Panc1 (cell line): ENCODE data around the gene RBM41.
"Not testable (repeated sequence)": the region's sequence is repeated elsewhere in the genome, so short reads cannot be mapped to it uniquely, and the experiment has no call there.

Experiments used
- POLR2AphosphoS5 ChIP-seq: IDR thresholded peaks from 2 replicates; pipeline ENCODE4 v1.6.1; 2012; ENCODE audit warnings: mild to moderate bottlenecking, low read depth, low read length, moderate library complexity
- SIN3A ChIP-seq: IDR thresholded peaks from 2 replicates; pipeline ENCODE4 v1.6.1; 2012; ENCODE audit warnings: low read depth, mild to moderate bottlenecking, low read length, moderate library complexity, borderline replicate concordance; ENCODE audit not compliant: insufficient read depth
- TCF7L2 ChIP-seq: IDR thresholded peaks from 2 replicates; pipeline ENCODE4 v1.6.1; 2011; ENCODE audit warnings: mild to moderate bottlenecking, low read depth, low read length, inconsistent platforms
- TF ChIP-seq, protein P1 (sequence below): fragments of 450-650 bp; IDR thresholded peaks from 2 replicates; pipeline ENCODE4 v1.5.1; 2017; ENCODE audit warnings: mild to moderate bottlenecking
- TF ChIP-seq, protein P2 (sequence below), 2 experiments: IDR thresholded peaks; 2 replicates each; pipeline ENCODE4 v1.6.1; 2011 to 2012; ENCODE audit warnings: low read depth in 2 of 2, control low read depth in 1 of 2, low read length in 1 of 2, mild to moderate bottlenecking in 1 of 2, moderate library complexity in 1 of 2; ENCODE audit not compliant: insufficient read depth in 1 of 2

DNA sequence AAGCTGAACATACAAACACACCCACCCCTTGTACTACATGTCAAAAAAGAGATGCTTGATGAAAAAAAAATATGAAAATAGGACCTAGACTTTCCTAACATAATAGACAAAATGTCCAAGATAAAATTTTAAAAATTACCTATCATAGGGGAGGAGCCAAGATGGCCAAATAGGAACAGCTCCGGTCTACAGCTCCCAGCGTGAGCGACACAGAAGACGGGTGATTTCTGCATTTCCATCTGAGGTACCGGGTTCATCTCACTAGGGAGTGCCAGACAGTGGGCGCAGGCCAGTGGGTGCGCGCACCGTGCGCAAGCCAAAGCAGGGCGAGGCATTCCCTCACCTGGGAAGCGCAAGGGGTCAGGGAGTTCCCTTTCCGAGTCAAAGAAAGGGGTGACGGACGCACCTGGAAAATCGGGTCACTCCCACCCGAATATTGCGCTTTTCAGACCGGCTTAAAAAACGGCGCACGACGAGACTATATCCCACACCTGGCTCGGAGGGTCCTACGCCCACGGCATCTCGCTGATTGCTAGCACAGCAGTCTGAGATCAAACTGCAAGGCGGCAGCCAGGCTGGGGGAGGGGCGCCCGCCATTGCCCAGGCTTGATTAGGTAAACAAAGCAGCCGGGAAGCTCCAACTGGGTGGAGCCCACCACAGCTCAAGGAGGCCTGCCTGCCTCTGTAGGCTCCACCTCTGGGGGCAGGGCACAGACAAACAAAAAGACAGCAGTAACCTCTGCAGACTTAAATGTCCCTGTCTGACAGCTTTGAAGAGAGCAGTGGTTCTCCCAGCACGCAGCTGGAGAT, 37.2 kb upstream of the RBM41 start:
- TF ChIP-seq, protein P1, sequence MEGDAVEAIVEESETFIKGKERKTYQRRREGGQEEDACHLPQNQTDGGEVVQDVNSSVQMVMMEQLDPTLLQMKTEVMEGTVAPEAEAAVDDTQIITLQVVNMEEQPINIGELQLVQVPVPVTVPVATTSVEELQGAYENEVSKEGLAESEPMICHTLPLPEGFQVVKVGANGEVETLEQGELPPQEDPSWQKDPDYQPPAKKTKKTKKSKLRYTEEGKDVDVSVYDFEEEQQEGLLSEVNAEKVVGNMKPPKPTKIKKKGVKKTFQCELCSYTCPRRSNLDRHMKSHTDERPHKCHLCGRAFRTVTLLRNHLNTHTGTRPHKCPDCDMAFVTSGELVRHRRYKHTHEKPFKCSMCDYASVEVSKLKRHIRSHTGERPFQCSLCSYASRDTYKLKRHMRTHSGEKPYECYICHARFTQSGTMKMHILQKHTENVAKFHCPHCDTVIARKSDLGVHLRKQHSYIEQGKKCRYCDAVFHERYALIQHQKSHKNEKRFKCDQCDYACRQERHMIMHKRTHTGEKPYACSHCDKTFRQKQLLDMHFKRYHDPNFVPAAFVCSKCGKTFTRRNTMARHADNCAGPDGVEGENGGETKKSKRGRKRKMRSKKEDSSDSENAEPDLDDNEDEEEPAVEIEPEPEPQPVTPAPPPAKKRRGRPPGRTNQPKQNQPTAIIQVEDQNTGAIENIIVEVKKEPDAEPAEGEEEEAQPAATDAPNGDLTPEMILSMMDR: not testable (repeated sequence)
- TF ChIP-seq TCF7L2, SIN3A, POLR2AphosphoS5: not testable (repeated sequence)
- TF ChIP-seq, protein P2, sequence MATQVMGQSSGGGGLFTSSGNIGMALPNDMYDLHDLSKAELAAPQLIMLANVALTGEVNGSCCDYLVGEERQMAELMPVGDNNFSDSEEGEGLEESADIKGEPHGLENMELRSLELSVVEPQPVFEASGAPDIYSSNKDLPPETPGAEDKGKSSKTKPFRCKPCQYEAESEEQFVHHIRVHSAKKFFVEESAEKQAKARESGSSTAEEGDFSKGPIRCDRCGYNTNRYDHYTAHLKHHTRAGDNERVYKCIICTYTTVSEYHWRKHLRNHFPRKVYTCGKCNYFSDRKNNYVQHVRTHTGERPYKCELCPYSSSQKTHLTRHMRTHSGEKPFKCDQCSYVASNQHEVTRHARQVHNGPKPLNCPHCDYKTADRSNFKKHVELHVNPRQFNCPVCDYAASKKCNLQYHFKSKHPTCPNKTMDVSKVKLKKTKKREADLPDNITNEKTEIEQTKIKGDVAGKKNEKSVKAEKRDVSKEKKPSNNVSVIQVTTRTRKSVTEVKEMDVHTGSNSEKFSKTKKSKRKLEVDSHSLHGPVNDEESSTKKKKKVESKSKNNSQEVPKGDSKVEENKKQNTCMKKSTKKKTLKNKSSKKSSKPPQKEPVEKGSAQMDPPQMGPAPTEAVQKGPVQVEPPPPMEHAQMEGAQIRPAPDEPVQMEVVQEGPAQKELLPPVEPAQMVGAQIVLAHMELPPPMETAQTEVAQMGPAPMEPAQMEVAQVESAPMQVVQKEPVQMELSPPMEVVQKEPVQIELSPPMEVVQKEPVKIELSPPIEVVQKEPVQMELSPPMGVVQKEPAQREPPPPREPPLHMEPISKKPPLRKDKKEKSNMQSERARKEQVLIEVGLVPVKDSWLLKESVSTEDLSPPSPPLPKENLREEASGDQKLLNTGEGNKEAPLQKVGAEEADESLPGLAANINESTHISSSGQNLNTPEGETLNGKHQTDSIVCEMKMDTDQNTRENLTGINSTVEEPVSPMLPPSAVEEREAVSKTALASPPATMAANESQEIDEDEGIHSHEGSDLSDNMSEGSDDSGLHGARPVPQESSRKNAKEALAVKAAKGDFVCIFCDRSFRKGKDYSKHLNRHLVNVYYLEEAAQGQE (IDR thresholded peaks at IDR 0.05; ENCODE audit: insufficient read depth in 1 of 2, low read depth in 2 of 2, low read length in 1 of 2): not testable (repeated sequence)
